RWPE2 (cell line): ENCODE measurements around the gene KIAA1614.

Source experiments
- ATAC-seq: fragments of 200-7000 bp; cut with Tn5 transposase; 3 replicates; pipeline ENCODE4 v1.9.1; 2021; ENCODE audit warnings: low read depth
- DNase-seq: peaks from one replicate; pipeline ENCODE4 v3.0.0-alpha.2; 2020; ENCODE audit warnings: low spot score
- H3K27ac ChIP-seq: fragments of 450-650 bp; 2 replicates; pipeline ENCODE4 v1.5.1; 2017; ENCODE audit warnings: mild to moderate bottlenecking; ENCODE audit not compliant: poor library complexity, severe bottlenecking
- H3K27me3 ChIP-seq: fragments of 250-450 bp; sonication (Bioruptor Pico); 2 replicates; pipeline ENCODE4 v1.5.1; 2021; ENCODE audit warnings: mild to moderate bottlenecking, moderate library complexity; ENCODE audit not compliant: insufficient read depth, poor library complexity, severe bottlenecking
- H3K36me3 ChIP-seq: fragments of 250-450 bp; sonication (Bioruptor Pico); 2 replicates; pipeline ENCODE4 v1.5.1; 2020; ENCODE audit warnings: low read depth, mild to moderate bottlenecking, moderate library complexity
- H3K4me1 ChIP-seq: fragments of 250-450 bp; sonication (Bioruptor Pico); 2 replicates; pipeline ENCODE4 v1.5.1; 2021; ENCODE audit warnings: mild to moderate bottlenecking, moderate library complexity; ENCODE audit not compliant: insufficient read depth, poor library complexity, severe bottlenecking
- H3K4me3 ChIP-seq: fragments of 250-450 bp; sonication (Bioruptor Pico); 2 replicates; pipeline ENCODE4 v1.5.1; 2021; ENCODE audit warnings: mild to moderate bottlenecking, moderate library complexity; ENCODE audit not compliant: severe bottlenecking
- H3K9me3 ChIP-seq: fragments of 250-450 bp; sonication (Bioruptor Pico); 2 replicates; pipeline ENCODE4 v1.5.1; 2021; ENCODE audit warnings: mild to moderate bottlenecking, moderate library complexity; ENCODE audit not compliant: severe bottlenecking
- CTCF ChIP-seq: fragments of 450-650 bp; IDR thresholded peaks from one replicate; pipeline ENCODE4 v1.5.1; 2017; ENCODE audit warnings: mild to moderate bottlenecking, moderate library complexity; ENCODE audit not compliant: poor library complexity, severe bottlenecking

Gene KIAA1614

GRCh38 chr1:180997843-180998504 lies 85.3 kb downstream of the KIAA1614 start:
- H3K27me3 ChIP-seq = no peaks in the 10 kb centered on the region
- no peak overlapping the region for H3K27ac ChIP-seq
- H3K4me1 ChIP-seq = no peaks in the 10 kb centered on the region
- H3K9me3 ChIP-seq = no peaks in the 10 kb centered on the region
- TF ChIP-seq CTCF = no peak
- DNase-seq = no peak
- no peak overlapping the region for H3K4me3 ChIP-seq
- no peak for ATAC-seq
- H3K36me3 ChIP-seq = peaks cover 75% of the 10 kb centered on the region
